ENCODE data around the gene C19orf53.

Gene C19orf53

DNA sequence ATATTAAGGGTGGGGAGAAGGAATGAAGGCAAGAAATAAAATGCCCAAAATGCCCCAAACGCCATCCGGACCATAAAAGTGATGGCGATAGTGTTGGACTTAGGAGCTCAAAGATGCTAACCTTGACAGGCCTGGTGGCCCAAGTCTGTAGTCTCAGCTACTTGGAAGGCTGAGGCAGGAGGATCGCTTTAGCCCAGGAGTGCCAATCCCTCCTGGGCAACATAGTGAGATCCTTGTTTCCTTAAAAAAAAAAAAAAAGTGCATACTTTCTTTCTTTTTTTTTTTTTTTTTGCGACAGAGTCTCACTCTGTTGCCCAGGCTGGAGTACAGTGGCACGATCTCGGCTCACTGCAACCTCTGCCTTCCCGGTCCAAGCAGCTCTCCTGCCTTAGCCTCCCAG, 41.9 kb upstream of the C19orf53 start:
- Histone ChIP-seq H2BK15ac (replicated peaks; ENCODE audit: low read depth) (no peak overlapping the region), H3K9ac (ENCODE audit: low read length) (no peak overlapping the region), H3K56ac (ENCODE audit: low read length) (no peak overlapping the region), H3K18ac (ENCODE audit: low read length) (no peak overlapping the region), H2BK5ac (ENCODE audit: low read length) (no peak overlapping the region), H3K36me3 (ENCODE audit: control insufficient read depth, insufficient read depth, low read length) (no peaks in the 10 kb centered on the region), H3K27me3 (ENCODE audit: insufficient read depth, low read length, poor library complexity) (no peaks in the 10 kb centered on the region), H3K4me2 (ENCODE audit: low read length) (no peak overlapping the region), H4K5ac (ENCODE audit: low read length) (no peak overlapping the region), H4K8ac (ENCODE audit: low read depth, low read length) (no peak overlapping the region), H3K4ac (ENCODE audit: low read depth, low read length) (no peak overlapping the region), H3K4me3 (ENCODE audit: low read length) (no peak overlapping the region), H3K23ac (ENCODE audit: low read length) (no peak overlapping the region), H3K79me2 (ENCODE audit: control insufficient read depth, insufficient read depth, low read length) (no peaks in the 10 kb centered on the region), H2AK5ac (ENCODE audit: low read length) (no peak overlapping the region), H3K4me1 (ENCODE audit: control insufficient read depth, low read depth, low read length) (peaks cover 2% of the 10 kb centered on the region), H3K79me1 (ENCODE audit: low read length) (no peaks in the 10 kb centered on the region), H2BK120ac (ENCODE audit: low read depth, low read length) (no peak overlapping the region), H3K27ac (ENCODE audit: low read depth, low read length) (no peak overlapping the region)
- no CpG with 5 or more reads among the region's 8 CpGs for WGBS (ENCODE audit: extremely low coverage, insufficient coverage, low lambda C conversion rate)
- DNase-seq, result no peak

DNA sequence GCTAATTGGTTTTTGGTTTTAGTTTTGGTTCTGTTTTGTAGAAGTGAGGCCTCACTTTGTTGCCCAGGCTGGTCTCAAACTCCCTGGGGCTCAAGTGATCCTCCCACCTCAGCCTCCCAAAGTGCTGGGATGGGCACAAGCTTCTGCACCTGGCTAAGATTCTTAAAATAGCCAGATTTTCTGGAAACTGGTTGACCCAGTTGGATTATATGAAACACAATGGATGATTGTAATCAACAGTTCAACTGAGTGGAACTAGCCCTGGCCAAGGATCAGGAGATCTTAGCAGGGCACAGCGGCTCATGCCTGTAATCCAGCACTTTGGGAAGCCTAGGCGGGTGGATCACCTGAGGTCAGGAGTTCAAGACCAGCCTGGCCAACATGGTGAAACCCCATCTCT, 39.5 kb upstream of the C19orf53 start:
- Histone ChIP-seq H3K79me2 (ENCODE audit: control insufficient read depth, insufficient read depth, low read length) (no peaks in the 10 kb centered on the region), H3K9ac (ENCODE audit: low read length) (no peak overlapping the region), H3K4me2 (ENCODE audit: low read length) (no peak overlapping the region), H3K4ac (ENCODE audit: low read depth, low read length) (no peak overlapping the region), H3K23ac (ENCODE audit: low read length) (no peak overlapping the region), H3K36me3 (ENCODE audit: control insufficient read depth, insufficient read depth, low read length) (no peaks in the 10 kb centered on the region), H3K27me3 (ENCODE audit: insufficient read depth, low read length, poor library complexity) (no peaks in the 10 kb centered on the region), H3K18ac (ENCODE audit: low read length) (no peak overlapping the region), H2AK5ac (ENCODE audit: low read length) (no peak overlapping the region), H2BK15ac (replicated peaks; ENCODE audit: low read depth) (no peak overlapping the region), H3K27ac (ENCODE audit: low read depth, low read length) (no peak overlapping the region), H2BK5ac (ENCODE audit: low read length) (no peak overlapping the region), H3K56ac (ENCODE audit: low read length) (no peak overlapping the region), H4K8ac (ENCODE audit: low read depth, low read length) (no peak overlapping the region), H2BK120ac (ENCODE audit: low read depth, low read length) (no peak overlapping the region), H3K4me1 (ENCODE audit: control insufficient read depth, low read depth, low read length) (peaks cover 2% of the 10 kb centered on the region), H3K4me3 (ENCODE audit: low read length) (no peak overlapping the region), H3K79me1 (ENCODE audit: low read length) (no peaks in the 10 kb centered on the region), H4K5ac (ENCODE audit: low read length) (no peak overlapping the region)
- no peak for DNase-seq
- no CpG with 5 or more reads among the region's 2 CpGs for WGBS (ENCODE audit: extremely low coverage, insufficient coverage, low lambda C conversion rate)

DNA sequence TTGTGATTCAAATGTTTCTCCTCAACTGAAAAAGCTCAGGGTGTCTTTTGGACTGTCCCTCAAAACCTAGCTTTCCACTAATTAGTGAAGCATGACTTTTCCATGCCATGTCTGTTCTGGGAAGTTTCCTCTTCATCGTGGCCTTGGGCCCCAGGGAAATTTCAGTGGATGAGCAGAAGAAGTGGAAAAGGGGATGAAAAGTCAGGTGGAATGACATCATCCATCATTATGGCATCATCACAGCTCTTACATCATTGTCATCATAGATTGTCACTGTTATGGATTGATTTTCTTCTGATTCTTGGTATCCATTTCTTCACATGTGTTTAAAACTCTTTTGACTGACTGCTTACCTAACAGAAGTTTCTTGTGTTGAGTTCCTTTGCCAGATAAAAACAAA, 36.2 kb upstream of the C19orf53 start:
- Histone ChIP-seq H2BK120ac (ENCODE audit: low read depth, low read length) (no peak overlapping the region), H3K18ac (ENCODE audit: low read length) (no peak overlapping the region), H3K4me2 (ENCODE audit: low read length) (no peak overlapping the region), H3K56ac (ENCODE audit: low read length) (no peak overlapping the region), H3K27me3 (ENCODE audit: insufficient read depth, low read length, poor library complexity) (no peaks in the 10 kb centered on the region), H3K4me1 (ENCODE audit: control insufficient read depth, low read depth, low read length) (no peaks in the 10 kb centered on the region), H4K5ac (ENCODE audit: low read length) (no peak overlapping the region), H2BK15ac (replicated peaks; ENCODE audit: low read depth) (no peak overlapping the region), H3K9ac (ENCODE audit: low read length) (no peak overlapping the region), H3K27ac (ENCODE audit: low read depth, low read length) (no peak overlapping the region), H3K23ac (ENCODE audit: low read length) (no peak overlapping the region), H3K79me2 (ENCODE audit: control insufficient read depth, insufficient read depth, low read length) (no peaks in the 10 kb centered on the region), H3K36me3 (ENCODE audit: control insufficient read depth, insufficient read depth, low read length) (no peaks in the 10 kb centered on the region), H2BK5ac (ENCODE audit: low read length) (no peak overlapping the region), H2AK5ac (ENCODE audit: low read length) (no peak overlapping the region), H3K4me3 (ENCODE audit: low read length) (no peak overlapping the region), H4K8ac (ENCODE audit: low read depth, low read length) (no peak overlapping the region), H3K4ac (ENCODE audit: low read depth, low read length) (no peak overlapping the region), H3K79me1 (ENCODE audit: low read length) (no peaks in the 10 kb centered on the region)
- WGBS (ENCODE audit: extremely low coverage, insufficient coverage, low lambda C conversion rate), result no CpG with 5 or more reads among the region's 1 CpG
- no peak for DNase-seq

DNA sequence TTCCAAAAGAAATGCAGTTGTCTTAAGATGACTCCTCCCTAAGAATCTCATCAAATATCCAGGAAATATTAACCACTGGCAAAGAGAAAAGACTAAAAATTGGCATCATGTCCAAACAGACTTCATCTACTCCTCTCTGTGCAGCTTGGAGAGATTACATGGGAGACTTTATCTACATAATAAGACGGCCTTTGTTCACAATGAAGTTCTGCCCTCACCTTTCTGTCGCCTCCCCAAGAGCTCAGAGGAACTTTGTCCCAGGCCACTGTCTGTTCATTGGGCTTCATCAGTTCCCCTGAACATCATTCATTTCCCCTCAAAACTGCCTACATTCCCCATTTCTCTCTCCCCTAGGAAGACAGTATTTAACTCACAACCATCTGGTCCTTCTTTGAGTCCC, 32.4 kb upstream of the C19orf53 start:
- Histone ChIP-seq H3K4me3 (ENCODE audit: low read length) (no peak overlapping the region), H3K27ac (ENCODE audit: low read depth, low read length) (no peak overlapping the region), H2BK5ac (ENCODE audit: low read length) (no peak overlapping the region), H3K56ac (ENCODE audit: low read length) (no peak overlapping the region), H3K79me1 (ENCODE audit: low read length) (no peaks in the 10 kb centered on the region), H3K4ac (ENCODE audit: low read depth, low read length) (no peak overlapping the region), H3K18ac (ENCODE audit: low read length) (no peak overlapping the region), H4K8ac (ENCODE audit: low read depth, low read length) (no peak overlapping the region), H2BK15ac (replicated peaks; ENCODE audit: low read depth) (no peak overlapping the region), H3K9ac (ENCODE audit: low read length) (no peak overlapping the region), H3K36me3 (ENCODE audit: control insufficient read depth, insufficient read depth, low read length) (no peaks in the 10 kb centered on the region), H2BK120ac (ENCODE audit: low read depth, low read length) (no peak overlapping the region), H4K5ac (ENCODE audit: low read length) (no peak overlapping the region), H3K4me2 (ENCODE audit: low read length) (no peak overlapping the region), H2AK5ac (ENCODE audit: low read length) (no peak overlapping the region), H3K79me2 (ENCODE audit: control insufficient read depth, insufficient read depth, low read length) (no peaks in the 10 kb centered on the region), H3K4me1 (ENCODE audit: control insufficient read depth, low read depth, low read length) (no peaks in the 10 kb centered on the region), H3K23ac (ENCODE audit: low read length) (no peak overlapping the region), H3K27me3 (ENCODE audit: insufficient read depth, low read length, poor library complexity) (no peaks in the 10 kb centered on the region)
- no peak for DNase-seq
- WGBS (ENCODE audit: extremely low coverage, insufficient coverage, low lambda C conversion rate), result no CpG with 5 or more reads among the region's 2 CpGs

DNA sequence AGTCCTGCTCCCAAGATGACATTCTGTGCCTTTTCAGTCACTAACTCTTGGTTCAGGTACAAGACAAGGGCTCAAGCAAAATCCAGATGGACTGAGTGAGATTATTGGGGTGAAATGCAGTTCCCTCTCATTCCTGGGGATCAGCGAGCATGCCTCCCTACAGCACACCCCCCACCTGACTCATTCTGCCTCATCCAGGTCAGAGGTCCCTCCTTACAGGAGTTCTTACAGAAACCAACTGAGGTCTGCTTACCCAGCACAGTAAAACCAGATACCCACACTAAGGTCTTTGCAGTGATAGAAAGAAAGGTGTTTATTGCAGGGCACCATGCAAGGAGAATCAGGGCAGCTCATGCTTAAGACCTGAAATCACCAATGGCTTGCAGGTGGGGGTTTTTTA, 31.5 kb upstream of the C19orf53 start:
- no peaks in the 10 kb centered on the region for H3K4me1 ChIP-seq (ENCODE audit: control insufficient read depth, low read depth, low read length)
- H3K4ac ChIP-seq (ENCODE audit: low read depth, low read length), result no peak overlapping the region
- H3K56ac ChIP-seq (ENCODE audit: low read length), result no peak overlapping the region
- no peak overlapping the region for H3K23ac ChIP-seq (ENCODE audit: low read length)
- H4K8ac ChIP-seq (ENCODE audit: low read depth, low read length), result no peak overlapping the region
- no peak overlapping the region for H3K18ac ChIP-seq (ENCODE audit: low read length)
- H2BK120ac ChIP-seq (ENCODE audit: low read depth, low read length), result no peak overlapping the region
- no peak overlapping the region for H3K4me3 ChIP-seq (ENCODE audit: low read length)
- H3K27me3 ChIP-seq (ENCODE audit: insufficient read depth, low read length, poor library complexity), result no peaks in the 10 kb centered on the region
- no peak overlapping the region for H3K9ac ChIP-seq (ENCODE audit: low read length)
- H2AK5ac ChIP-seq (ENCODE audit: low read length), result no peak overlapping the region
- H3K4me2 ChIP-seq (ENCODE audit: low read length), result no peak overlapping the region
- no CpG with 5 or more reads among the region's 1 CpG for WGBS (ENCODE audit: extremely low coverage, insufficient coverage, low lambda C conversion rate)
- H3K79me2 ChIP-seq (ENCODE audit: control insufficient read depth, insufficient read depth, low read length), result no peaks in the 10 kb centered on the region
- no peaks in the 10 kb centered on the region for H3K36me3 ChIP-seq (ENCODE audit: control insufficient read depth, insufficient read depth, low read length)
- H3K27ac ChIP-seq (ENCODE audit: low read depth, low read length), result no peak overlapping the region
- DNase-seq, result no peak
- no peaks in the 10 kb centered on the region for H3K79me1 ChIP-seq (ENCODE audit: low read length)
- H4K5ac ChIP-seq (ENCODE audit: low read length), result no peak overlapping the region
- no peak overlapping the region for H2BK5ac ChIP-seq (ENCODE audit: low read length)
- no peak overlapping the region for H2BK15ac ChIP-seq (replicated peaks; ENCODE audit: low read depth)

DNA sequence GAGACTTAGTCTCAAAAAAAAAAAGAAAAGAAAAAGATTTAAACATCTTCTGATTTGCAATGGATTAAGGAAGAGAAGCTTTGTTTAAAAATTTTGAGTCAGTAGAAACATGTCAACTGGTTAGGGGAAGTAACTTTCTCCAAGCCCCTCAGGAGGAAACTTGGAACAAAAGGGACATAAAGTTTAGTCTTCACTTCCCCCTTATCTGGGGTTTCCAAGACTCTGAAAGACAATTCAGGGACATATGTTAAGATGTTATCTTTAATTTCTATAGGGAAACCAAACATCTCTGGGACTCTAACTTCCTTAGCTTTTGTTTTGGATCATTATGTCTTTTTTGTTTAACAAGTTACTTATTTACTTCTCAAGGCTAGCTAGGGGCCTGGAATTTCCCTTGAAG, 30.1 kb upstream of the C19orf53 start:
- H4K8ac ChIP-seq (ENCODE audit: low read depth, low read length), result no peak overlapping the region
- no peak overlapping the region for H2BK120ac ChIP-seq (ENCODE audit: low read depth, low read length)
- H2BK15ac ChIP-seq (replicated peaks; ENCODE audit: low read depth), result no peak overlapping the region
- H3K27me3 ChIP-seq (ENCODE audit: insufficient read depth, low read length, poor library complexity), result no peaks in the 10 kb centered on the region
- no peak overlapping the region for H2AK5ac ChIP-seq (ENCODE audit: low read length)
- no peak overlapping the region for H3K18ac ChIP-seq (ENCODE audit: low read length)
- no peak overlapping the region for H3K9ac ChIP-seq (ENCODE audit: low read length)
- no peak overlapping the region for H3K4me2 ChIP-seq (ENCODE audit: low read length)
- no peak overlapping the region for H2BK5ac ChIP-seq (ENCODE audit: low read length)
- H3K23ac ChIP-seq (ENCODE audit: low read length), result no peak overlapping the region
- no peak overlapping the region for H3K4me3 ChIP-seq (ENCODE audit: low read length)
- DNase-seq, result no peak
- peaks cover 4% of the 10 kb centered on the region for H3K79me1 ChIP-seq (ENCODE audit: low read length)
- H3K4me1 ChIP-seq (ENCODE audit: control insufficient read depth, low read depth, low read length), result peaks cover 3% of the 10 kb centered on the region
- H3K79me2 ChIP-seq (ENCODE audit: control insufficient read depth, insufficient read depth, low read length), result no peaks in the 10 kb centered on the region
- H3K27ac ChIP-seq (ENCODE audit: low read depth, low read length), result no peak overlapping the region
- H4K5ac ChIP-seq (ENCODE audit: low read length), result no peak overlapping the region
- no peaks in the 10 kb centered on the region for H3K36me3 ChIP-seq (ENCODE audit: control insufficient read depth, insufficient read depth, low read length)
- no peak overlapping the region for H3K56ac ChIP-seq (ENCODE audit: low read length)
- H3K4ac ChIP-seq (ENCODE audit: low read depth, low read length), result no peak overlapping the region

All from mesendoderm (in vitro differentiated cells).